Measurements from ENCODE around the gene SLC25A14.

- TF ChIP-seq, protein P1, sequence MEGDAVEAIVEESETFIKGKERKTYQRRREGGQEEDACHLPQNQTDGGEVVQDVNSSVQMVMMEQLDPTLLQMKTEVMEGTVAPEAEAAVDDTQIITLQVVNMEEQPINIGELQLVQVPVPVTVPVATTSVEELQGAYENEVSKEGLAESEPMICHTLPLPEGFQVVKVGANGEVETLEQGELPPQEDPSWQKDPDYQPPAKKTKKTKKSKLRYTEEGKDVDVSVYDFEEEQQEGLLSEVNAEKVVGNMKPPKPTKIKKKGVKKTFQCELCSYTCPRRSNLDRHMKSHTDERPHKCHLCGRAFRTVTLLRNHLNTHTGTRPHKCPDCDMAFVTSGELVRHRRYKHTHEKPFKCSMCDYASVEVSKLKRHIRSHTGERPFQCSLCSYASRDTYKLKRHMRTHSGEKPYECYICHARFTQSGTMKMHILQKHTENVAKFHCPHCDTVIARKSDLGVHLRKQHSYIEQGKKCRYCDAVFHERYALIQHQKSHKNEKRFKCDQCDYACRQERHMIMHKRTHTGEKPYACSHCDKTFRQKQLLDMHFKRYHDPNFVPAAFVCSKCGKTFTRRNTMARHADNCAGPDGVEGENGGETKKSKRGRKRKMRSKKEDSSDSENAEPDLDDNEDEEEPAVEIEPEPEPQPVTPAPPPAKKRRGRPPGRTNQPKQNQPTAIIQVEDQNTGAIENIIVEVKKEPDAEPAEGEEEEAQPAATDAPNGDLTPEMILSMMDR (IDR thresholded peaks at IDR 0.05), result no peak
- TF ChIP-seq POLR2A (IDR thresholded peaks at IDR 0.05), result no peak
- no peak for TF ChIP-seq POLR2AphosphoS5 (IDR thresholded peaks at IDR 0.05)
Observed at GRCh38 chrX:130415201-130415600, 75.5 kb downstream of the SLC25A14 start.

Data from stomach (tissue), 4 donors.